ENCODE data around the gene TPCN2. TPM values are rescaled to one million over a fixed set of nuclear protein-coding genes. Genes with fewer than 3 reads are reported as not detected.
"Not testable (repeated sequence)": the region's sequence is repeated elsewhere in the genome, so short reads cannot be mapped to it uniquely, and the experiment has no call there.

The TPCN2 gene
- polyA plus RNA-seq (2013, experiment 1 of 2; ENCODE audit: insufficient read length), result 7.6 TPM
- 7.7 TPM for polyA plus RNA-seq (2013, experiment 2 of 2; ENCODE audit: insufficient read length)

GRCh38 chr11:69048694-69049489, at the start of gene TPCN2:
Gene TPCN2, plus strand, starts transcription at chr11:69048932. Its CDS starts 66 bp downstream, at chr11:69048998.
- DNase-seq, result peak; percentile 97

- no peak for DNase-seq
Observed at GRCh38 chr11:68999093-68999747, 49.5 kb upstream of the TPCN2 start.

GRCh38 chr11:68999748-69000355, 48.9 kb upstream of the TPCN2 start:
- DNase-seq, result not testable (repeated sequence)

GRCh38 chr11:69000391-69000790, 48.3 kb upstream of the TPCN2 start:
- no peak for DNase-seq

GRCh38 chr11:69000831-69001242, 47.9 kb upstream of the TPCN2 start:
- peak; percentile 88 for DNase-seq

GRCh38 chr11:69001243-69002081, 47.3 kb upstream of the TPCN2 start:
- DNase-seq, result no peak

- no peak for DNase-seq
Observed at GRCh38 chr11:69002110-69002569, 46.6 kb upstream of the TPCN2 start.

GRCh38 chr11:69002570-69003231, 46.0 kb upstream of the TPCN2 start:
- DNase-seq, result no peak

GRCh38 chr11:69003301-69003865, 45.3 kb upstream of the TPCN2 start:
- DNase-seq, result no peak

GRCh38 chr11:69003866-69004367, 44.8 kb upstream of the TPCN2 start:
- no peak for DNase-seq

- DNase-seq, result no peak
Observed at GRCh38 chr11:69004411-69005182, 44.1 kb upstream of the TPCN2 start.

- DNase-seq, result no peak
Observed at GRCh38 chr11:69005183-69005630, 43.5 kb upstream of the TPCN2 start.

- no peak for DNase-seq
Observed at GRCh38 chr11:69005631-69006368, 42.9 kb upstream of the TPCN2 start.

GRCh38 chr11:69006816-69007215, 41.9 kb upstream of the TPCN2 start:
- DNase-seq, result no peak

GRCh38 chr11:69007975-69008381, 40.8 kb upstream of the TPCN2 start:
- DNase-seq, result peak; percentile 38

- DNase-seq, result peak; percentile 97
Observed at GRCh38 chr11:69008737-69009440, 39.8 kb upstream of the TPCN2 start.

GRCh38 chr11:69009441-69010211, 39.1 kb upstream of the TPCN2 start:
- no peak for DNase-seq

GRCh38 chr11:69010361-69010891, 38.3 kb upstream of the TPCN2 start:
- DNase-seq, result no peak
